Lower leg skin (tissue), 3 donors: ENCODE measurements around the gene FBLIM1.

Experiments used
- CTCF ChIP-seq, 3 donors: fragments of 450-650 bp; IDR thresholded peaks; one replicate each; pipeline ENCODE4 v1.5.1; 2016; ENCODE audit warnings: antibody characterized with exemption in 3 of 3, mild to moderate bottlenecking in 3 of 3, moderate library complexity in 2 of 3
- POLR2A ChIP-seq, 2 donors: fragments of 450-650 bp; IDR thresholded peaks; one replicate each; pipeline ENCODE4 v1.6.1; 2016 to 2017; ENCODE audit warnings: antibody characterized with exemption in 2 of 2, mild to moderate bottlenecking in 1 of 2, moderate library complexity in 1 of 2

GRCh38 chr1:15833842-15834405 lies 75.3 kb downstream of the FBLIM1 start:
- TF ChIP-seq CTCF (IDR thresholded peaks at IDR 0.05): no peak
- no peak for TF ChIP-seq POLR2A (IDR thresholded peaks at IDR 0.05)
